ENCODE results near the gene CYP3A7. TPM values are rescaled to one million over a fixed set of nuclear protein-coding genes. Genes with fewer than 3 reads are reported as not detected.

The CYP3A7 gene
- total and polyA plus RNA-seq, 2 of the 13 experiments (the other 11 are each of a cell fraction or from before 2014, with no cell fraction given) = 5.8 to 6.4 TPM

GRCh38 chr7:99729486-99730237 is 5.3 kb downstream of the CYP3A7 start (continued):
- TF ChIP-seq TEAD3 (CRISPR knock-in tag; optimal IDR thresholded peaks at IDR 0.05; ENCODE audit: borderline replicate concordance) (peak; percentile 70), ZNF160 (CRISPR knock-in tag; IDR thresholded peaks at IDR 0.05) (no peak), HOXA7 (CRISPR knock-in tag; IDR thresholded peaks at IDR 0.05) (no peak), ZNF337 (CRISPR knock-in tag; IDR thresholded peaks at IDR 0.05; ENCODE audit: borderline replicate concordance, low read depth) (no peak), ZFP1 (CRISPR knock-in tag; IDR thresholded peaks at IDR 0.05) (0 out of 2 replicates have a peak, but pooled peaks have one; percentile 33), ZNF773 (CRISPR knock-in tag; IDR thresholded peaks at IDR 0.05; ENCODE audit: borderline replicate concordance) (no peak), ZBTB10 (CRISPR knock-in tag; IDR thresholded peaks at IDR 0.05; ENCODE audit: borderline replicate concordance) (no peak), STAT5B (CRISPR knock-in tag; IDR thresholded peaks at IDR 0.05) (no peak; the same call in 1 of the 2 replicates), BRCA1 (CRISPR knock-in tag; IDR thresholded peaks at IDR 0.05) (no peak), ZNF281 (CRISPR knock-in tag; IDR thresholded peaks at IDR 0.05; ENCODE audit: borderline replicate concordance) (no peak), PHF21A (CRISPR knock-in tag; IDR thresholded peaks at IDR 0.05) (peak; percentile 65; the same call in 1 of the 2 replicates), ZNF850 (CRISPR knock-in tag; conservative IDR thresholded peaks at IDR 0.05) (no peak), KLF13 (CRISPR knock-in tag; IDR thresholded peaks at IDR 0.05) (no peak), SUZ12 (IDR thresholded peaks at IDR 0.05; ENCODE audit: low read depth, low read length) (no peak), ZFX (CRISPR knock-in tag; IDR thresholded peaks at IDR 0.05; ENCODE audit: low read depth) (peak; percentile 40; the same call in 1 of the 2 replicates), KLF16 (CRISPR knock-in tag; IDR thresholded peaks at IDR 0.05) (no peak), ZBTB7B (CRISPR knock-in tag; IDR thresholded peaks at IDR 0.05) (peak; percentile 54; the same call in 1 of the 2 replicates), NFKBIZ (CRISPR knock-in tag; IDR thresholded peaks at IDR 0.05) (no peak)
- TF ChIP-seq, protein P1, sequence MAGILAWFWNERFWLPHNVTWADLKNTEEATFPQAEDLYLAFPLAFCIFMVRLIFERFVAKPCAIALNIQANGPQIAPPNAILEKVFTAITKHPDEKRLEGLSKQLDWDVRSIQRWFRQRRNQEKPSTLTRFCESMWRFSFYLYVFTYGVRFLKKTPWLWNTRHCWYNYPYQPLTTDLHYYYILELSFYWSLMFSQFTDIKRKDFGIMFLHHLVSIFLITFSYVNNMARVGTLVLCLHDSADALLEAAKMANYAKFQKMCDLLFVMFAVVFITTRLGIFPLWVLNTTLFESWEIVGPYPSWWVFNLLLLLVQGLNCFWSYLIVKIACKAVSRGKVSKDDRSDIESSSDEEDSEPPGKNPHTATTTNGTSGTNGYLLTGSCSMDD (CRISPR knock-in tag; IDR thresholded peaks at IDR 0.05) = no peak
- TF ChIP-seq, protein P2, sequence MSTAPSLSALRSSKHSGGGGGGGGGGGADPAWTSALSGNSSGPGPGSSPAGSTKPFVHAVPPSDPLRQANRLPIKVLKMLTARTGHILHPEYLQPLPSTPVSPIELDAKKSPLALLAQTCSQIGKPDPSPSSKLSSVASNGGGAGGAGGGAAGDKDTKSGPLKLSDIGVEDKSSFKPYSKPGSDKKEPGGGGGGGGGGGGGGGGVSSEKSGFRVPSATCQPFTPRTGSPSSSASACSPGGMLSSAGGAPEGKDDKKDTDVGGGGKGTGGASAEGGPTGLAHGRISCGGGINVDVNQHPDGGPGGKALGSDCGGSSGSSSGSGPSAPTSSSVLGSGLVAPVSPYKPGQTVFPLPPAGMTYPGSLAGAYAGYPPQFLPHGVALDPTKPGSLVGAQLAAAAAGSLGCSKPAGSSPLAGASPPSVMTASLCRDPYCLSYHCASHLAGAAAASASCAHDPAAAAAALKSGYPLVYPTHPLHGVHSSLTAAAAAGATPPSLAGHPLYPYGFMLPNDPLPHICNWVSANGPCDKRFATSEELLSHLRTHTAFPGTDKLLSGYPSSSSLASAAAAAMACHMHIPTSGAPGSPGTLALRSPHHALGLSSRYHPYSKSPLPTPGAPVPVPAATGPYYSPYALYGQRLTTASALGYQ (CRISPR knock-in tag; IDR thresholded peaks at IDR 0.05) = 0 out of 2 replicates have a peak, but pooled peaks have one; percentile 29
